Gastrocnemius medialis (tissue), 4 donors: ENCODE measurements around the gene HSPA1L. TPM values are rescaled to one million over a fixed set of nuclear protein-coding genes. Genes with fewer than 3 reads are reported as not detected.

Experiments used
- ATAC-seq, 2 donors: fragments of 150-250 bp; one replicate each; pipeline ENCODE4 v1.9.1; 2016
- DNase-seq, 2 donors: peaks; one replicate each; pipeline ENCODE4 v3.0.0-alpha.2; 2019
- H3K27ac ChIP-seq, 4 donors: fragments of 200-600 bp; sonication (generic); 1 replicate in 1 of 4; 2 replicates in 3 of 4; pipeline ENCODE4 v1.5.1; 2016 to 2018; ENCODE audit warnings: mild to moderate bottlenecking in 2 of 4, moderate library complexity in 1 of 4
- H3K27me3 ChIP-seq, 3 donors: fragments of 200-600 bp; sonication (generic) in 2 of 3; 1 replicate in 1 of 3; 2 replicates in 2 of 3; pipeline versions ENCODE4 v1.5.1 to v1.6.0; 2016 to 2019; ENCODE audit warnings: mild to moderate bottlenecking in 1 of 3, moderate library complexity in 1 of 3
- H3K36me3 ChIP-seq, 2 donors: fragments of 200-600 bp; sonication (generic) in 1 of 2; one replicate each; pipeline ENCODE4 v1.5.1; 2017 to 2018
- H3K4me1 ChIP-seq, 2 donors: fragments of 200-600 bp; sonication (generic) in 1 of 2; one replicate each; pipeline ENCODE4 v1.5.1; 2016 to 2017; ENCODE audit warnings: mild to moderate bottlenecking in 2 of 2
- H3K4me3 ChIP-seq, 4 donors: fragments of 200-600 bp; sonication (generic) in 3 of 4; 1 replicate in 1 of 4; 2 replicates in 3 of 4; pipeline ENCODE4 v1.5.1; 2016 to 2019; ENCODE audit warnings: mild to moderate bottlenecking in 2 of 4
- H3K9me3 ChIP-seq, 3 donors: fragments of 200-600 bp; sonication (generic) in 2 of 3; 1 replicate in 1 of 3; 2 replicates in 2 of 3; pipeline ENCODE4 v1.5.1; 2016 to 2019
- CTCF ChIP-seq, 5 experiments: fragments of 450-650 bp in 3 of 5; fragments of 200-600 bp in 2 of 5; sonication (generic) in 2 of 5; IDR thresholded peaks in 4 of 5; conservative IDR thresholded peaks in 1 of 5; 1 replicate in 4 of 5; 2 replicates in 1 of 5; pipeline ENCODE4 v1.5.1; 2016 to 2019; ENCODE audit warnings: antibody characterized with exemption in 5 of 5, mild to moderate bottlenecking in 3 of 5, moderate library complexity in 3 of 5
- POLR2A ChIP-seq, 2 donors: fragments of 450-650 bp; IDR thresholded peaks; one replicate each; pipeline ENCODE4 v1.6.1; 2017; ENCODE audit warnings: antibody characterized with exemption in 2 of 2, mild to moderate bottlenecking in 2 of 2, moderate library complexity in 2 of 2
- in situ Hi-C, 4 donors: fragments of 200-750 bp; cut with MboI; loops; one replicate each; pipeline versions ENCODE4 v1.15.0 to v1.8.0; 2017; ENCODE audit warnings: low sequenced_read_pairs in 4 of 4
- intact Hi-C: fragments of 100-400 bp; cut with DNase I; formaldehyde crosslinking; loops from one replicate; pipeline ENCODE4 v1.15.1; 2023; ENCODE audit warnings: low total_unique reads
- total RNA-seq, 4 donors: library from RNA; depleted of rRNA; stranded (reverse); fragments of >200 nt; gene quantifications; one replicate each; pipeline versions ENCODE4 v1.1.0 to v1.2.3, GENCODE V29; 2016

The HSPA1L gene
- total RNA-seq, 4 donors from 2014 or later = 1.1 to 7.1 (median 3.5) TPM

- Histone ChIP-seq H3K4me1 (peaks cover 24 to 26% of the 10 kb centered on the region in 2 donors), H3K27me3 (no peaks in the 10 kb centered on the region), H3K4me3 (no peak overlapping the region), H3K36me3 (peaks cover 0 to 17% of the 10 kb centered on the region in 2 donors), H3K9me3 (no peaks in the 10 kb centered on the region), H3K27ac (peak overlapping the region; percentile 85 to 97 (median 93))
- in situ Hi-C loops = no loop called here
- intact Hi-C loops = no loop called here
- DNase-seq (no peak), ATAC-seq (no peak)
- TF ChIP-seq POLR2A (IDR thresholded peaks at IDR 0.05) (no peak), CTCF (IDR thresholded peaks at IDR 0.05 in 4 of 5, conservative IDR thresholded peaks at IDR 0.05 in 1 of 5) (no peak)
Observed at GRCh38 chr6:31797588-31797987, 17.5 kb downstream of the HSPA1L start.

- no peaks in the 10 kb centered on the region for H3K9me3 ChIP-seq
- H3K4me1 ChIP-seq = peaks cover 24 to 26% of the 10 kb centered on the region in 2 donors
- intact Hi-C loops (loop anchor here (1.0 kb wide), 1 partner anchor 9 kb away; the partner anchor contains the start of gene LSM2), in situ Hi-C loops (no loop called here)
- peaks cover 0 to 16% of the 10 kb centered on the region in 2 donors for H3K36me3 ChIP-seq
- H3K27ac ChIP-seq = peak overlapping the region; percentile 85 to 97 (median 93)
- DNase-seq (no peak), ATAC-seq (no peak)
- no peaks in the 10 kb centered on the region for H3K27me3 ChIP-seq
- no peak overlapping the region for H3K4me3 ChIP-seq
- TF ChIP-seq CTCF (IDR thresholded peaks at IDR 0.05 in 4 of 5, conservative IDR thresholded peaks at IDR 0.05 in 1 of 5) (no peak), POLR2A (IDR thresholded peaks at IDR 0.05) (no peak)
Observed at GRCh38 chr6:31796993-31797385, 18.1 kb downstream of the HSPA1L start.

- Histone ChIP-seq H3K27me3 (no peaks in the 10 kb centered on the region), H3K4me1 (peaks cover 24 to 26% of the 10 kb centered on the region in 2 donors), H3K36me3 (peaks cover 0 to 21% of the 10 kb centered on the region in 2 donors), H3K9me3 (no peaks in the 10 kb centered on the region), H3K27ac (peak within 1 kb of the TSS; percentile 85 to 97 (median 93)), H3K4me3 (peak within 1 kb of the TSS; percentile 64 to 99 (median 82))
- peak; percentile 86 to 89 for DNase-seq
- in situ Hi-C loops = no loop called here
- intact Hi-C loops = loop anchor here (1.0 to 2.0 kb wide), 4 partner anchors 11 to 67 kb away; partner anchors contain the start of genes LSM2, MSH5 and NEU1
- TF ChIP-seq CTCF (IDR thresholded peaks at IDR 0.05 in 4 of 5, conservative IDR thresholded peaks at IDR 0.05 in 1 of 5) (peak; percentile 86 to 97 (median 95)), POLR2A (IDR thresholded peaks at IDR 0.05) (peak; percentile 79 to 89)
- ATAC-seq = peak; percentile 86 to 92
Observed at GRCh38 chr6:31795616-31796298, 19.3 kb downstream of the HSPA1L start, which contains the start of gene VARS1. VARS1 (minus strand) TSS chr6:31795752; CDS start chr6:31795217, 535 bp downstream.

- Histone ChIP-seq H3K27ac (peak overlapping the region; percentile 85 to 97 (median 93)), H3K9me3 (no peaks in the 10 kb centered on the region), H3K4me1 (peaks cover 24 to 26% of the 10 kb centered on the region in 2 donors), H3K36me3 (peaks cover 0 to 23% of the 10 kb centered on the region in 2 donors), H3K27me3 (no peaks in the 10 kb centered on the region), H3K4me3 (peak overlapping the region; percentile 64 to 99 (median 82))
- ATAC-seq (peak; percentile 40 to 42), DNase-seq (no peak)
- intact Hi-C loops = loop anchor here (1.0 to 2.0 kb wide), 3 partner anchors 35 to 68 kb away; partner anchors contain the start of genes MSH5 and NEU1
- in situ Hi-C loops = no loop called here
- TF ChIP-seq CTCF (IDR thresholded peaks at IDR 0.05 in 4 of 5, conservative IDR thresholded peaks at IDR 0.05 in 1 of 5) = no peak
- TF ChIP-seq POLR2A (IDR thresholded peaks at IDR 0.05) = no peak
Observed at GRCh38 chr6:31794866-31795615, 20.0 kb downstream of the HSPA1L start.
